ENCODE data around the gene RUSF1. TPM values are rescaled to one million over a fixed set of nuclear protein-coding genes. Genes with fewer than 3 reads are reported as not detected.
"Not testable (repeated sequence)": the region's sequence is repeated elsewhere in the genome, so short reads cannot be mapped to it uniquely, and the experiment has no call there.

Gene RUSF1
- total and polyA plus RNA-seq, 8 donors, result 39.9 to 96.7 (median 51.0) TPM

- no peak for TF ChIP-seq CTCF (IDR thresholded peaks at IDR 0.05)
- DNase-seq, result no peak
- peak overlapping the region; percentile 88 to 99 (median 96) for H3K4me3 ChIP-seq
- no peaks in the 10 kb centered on the region for H3K9me3 ChIP-seq
- peak overlapping the region; percentile 81 to 93 (median 88) for H3K27ac ChIP-seq
- peak; percentile 8 to 34 (median 21) for ATAC-seq
- H3K4me1 ChIP-seq, result peaks cover 0 to 21% (median 7%) of the 10 kb centered on the region in 3 donors
- H3K36me3 ChIP-seq, result no peaks in the 10 kb centered on the region
- intact Hi-C loops (cut with DNase I), result no loop called here
- 0% methylated on average over 12 of the region's 12 CpGs for WGBS, 2 donors
- no peaks in the 10 kb centered on the region for H3K27me3 ChIP-seq
- no peak for FAIRE-seq
Measured at GRCh38 chr16:31507617-31507928, 618 bp downstream of the RUSF1 start.

DNA sequence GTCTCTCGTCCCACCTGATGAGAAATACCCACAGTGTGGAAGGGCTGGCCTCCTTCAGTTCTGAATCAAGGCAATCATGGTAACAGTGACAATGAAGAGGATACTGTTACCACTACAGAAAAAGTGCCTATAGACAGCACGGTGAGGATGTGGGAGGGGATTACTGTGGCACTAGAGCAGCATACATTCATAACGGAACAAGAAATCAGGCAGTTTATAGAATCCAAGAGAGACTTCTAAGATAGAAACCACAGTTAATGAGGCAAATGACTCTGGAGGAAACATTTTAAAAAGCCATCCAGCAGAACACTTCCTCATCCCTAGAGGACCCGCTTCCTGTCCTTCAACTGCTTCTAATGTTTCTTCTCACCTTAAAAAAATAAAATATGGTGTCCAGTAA, 2.7 kb downstream of the RUSF1 start:
- no peak for TF ChIP-seq CTCF (IDR thresholded peaks at IDR 0.05)
- Histone ChIP-seq H3K9me3 (no peaks in the 10 kb centered on the region), H3K4me1 (peaks cover 0 to 21% (median 7%) of the 10 kb centered on the region in 3 donors), H3K27ac (no peak overlapping the region), H3K36me3 (no peaks in the 10 kb centered on the region), H3K27me3 (no peaks in the 10 kb centered on the region), H3K4me3 (no peak overlapping the region)
- intact Hi-C loops (cut with DNase I), result no loop called here
- FAIRE-seq, result no peak
- no peak for DNase-seq
- no peak for ATAC-seq
- WGBS, 2 donors, result 84 to 90% methylated on average over 4 of the region's 4 CpGs

DNA sequence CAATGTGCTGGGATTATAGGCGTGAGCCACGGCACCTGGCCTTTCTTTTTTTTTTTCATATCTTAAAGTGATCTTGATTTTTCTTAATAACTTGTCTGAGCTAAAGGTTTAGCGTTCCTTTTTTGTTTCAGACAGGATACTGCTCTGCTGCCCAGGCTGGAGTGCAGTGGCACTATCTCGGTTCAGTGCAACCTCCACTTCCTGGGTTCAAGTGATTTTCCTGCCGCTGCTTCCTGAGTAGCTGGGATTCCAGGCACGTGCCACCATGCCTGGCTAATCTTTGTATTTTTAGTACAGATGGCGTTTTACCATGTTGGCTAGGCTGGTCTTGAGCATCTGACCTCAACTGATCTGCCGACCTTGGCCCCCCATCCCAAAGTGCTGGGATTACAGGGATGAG, 4.0 kb downstream of the RUSF1 start:
- H3K27ac ChIP-seq, result no peak overlapping the region
- no peaks in the 10 kb centered on the region for H3K27me3 ChIP-seq
- WGBS, 2 donors, result 69 to 75% methylated on average over 8 of the region's 8 CpGs
- ATAC-seq (no peak), FAIRE-seq (no peak), DNase-seq (no peak)
- H3K9me3 ChIP-seq, result no peaks in the 10 kb centered on the region
- H3K4me3 ChIP-seq, result no peak overlapping the region
- no peak for TF ChIP-seq CTCF (IDR thresholded peaks at IDR 0.05)
- intact Hi-C loops (cut with DNase I), result no loop called here
- H3K4me1 ChIP-seq, result peaks cover 0 to 17% (median 7%) of the 10 kb centered on the region in 3 donors
- peaks cover 0 to under 1% (median 0%) of the 10 kb centered on the region in 3 donors for H3K36me3 ChIP-seq

GRCh38 chr16:31503555-31503954, 4.6 kb downstream of the RUSF1 start:
- H3K27ac ChIP-seq; intact Hi-C loops (cut with DNase I); DNase-seq; H3K4me3 ChIP-seq; H3K36me3 ChIP-seq; FAIRE-seq; H3K9me3 ChIP-seq; H3K27me3 ChIP-seq; ATAC-seq: not testable (repeated sequence)
- 90 to 94% methylated on average over 8 of the region's 8 CpGs for WGBS, 2 donors
- H3K4me1 ChIP-seq, result peaks cover 0 to 17% (median 7%) of the 10 kb centered on the region in 3 donors

GRCh38 chr16:31502981-31503380, 5.2 kb downstream of the RUSF1 start:
- DNase-seq (no peak), FAIRE-seq (no peak), ATAC-seq (no peak)
- Histone ChIP-seq H3K4me3 (no peak overlapping the region), H3K27ac (no peak overlapping the region), H3K9me3 (no peaks in the 10 kb centered on the region), H3K36me3 (peaks cover 0 to 11% (median 0%) of the 10 kb centered on the region in 3 donors), H3K4me1 (peaks cover 0 to 17% (median 7%) of the 10 kb centered on the region in 3 donors), H3K27me3 (no peaks in the 10 kb centered on the region)
- intact Hi-C loops (cut with DNase I), result no loop called here
- no peak for TF ChIP-seq CTCF (IDR thresholded peaks at IDR 0.05)

DNA sequence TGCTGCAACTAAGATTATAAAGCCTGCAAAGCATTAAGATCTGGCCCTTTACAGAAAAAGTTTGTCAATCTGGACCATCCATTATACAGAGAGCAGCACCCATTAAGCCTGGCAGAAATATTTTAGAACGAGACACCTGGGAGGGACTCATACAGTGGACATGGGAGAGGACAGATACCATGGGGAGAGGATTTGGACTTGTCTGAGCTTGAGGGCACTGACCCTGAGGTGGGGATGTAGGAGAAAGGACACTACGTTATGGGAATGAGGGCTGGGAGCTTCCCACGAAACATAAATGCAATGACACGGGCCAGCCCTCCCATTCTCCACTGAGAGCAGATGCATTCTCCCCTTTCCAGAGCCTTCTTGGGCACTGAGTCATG, 6.2 kb downstream of the RUSF1 start:
- ATAC-seq (no peak), FAIRE-seq (no peak), DNase-seq (no peak)
- 83 to 86% methylated on average over 4 of the region's 4 CpGs for WGBS, 2 donors
- H3K4me1 ChIP-seq, result peaks cover 0 to 15% (median 4%) of the 10 kb centered on the region in 3 donors
- H3K9me3 ChIP-seq, result no peaks in the 10 kb centered on the region
- H3K27ac ChIP-seq, result no peak overlapping the region
- no peak for TF ChIP-seq CTCF (IDR thresholded peaks at IDR 0.05)
- intact Hi-C loops (cut with DNase I), result no loop called here
- H3K4me3 ChIP-seq, result no peak overlapping the region
- H3K27me3 ChIP-seq, result no peaks in the 10 kb centered on the region
- H3K36me3 ChIP-seq, result peaks cover 0 to 17% (median 0%) of the 10 kb centered on the region in 3 donors

Measured in pancreas (tissue), 10 donors.